ENCODE measurements around the gene CPSF6.
"Not testable (repeated sequence)": the region's sequence is repeated elsewhere in the genome, so short reads cannot be mapped to it uniquely, and the experiment has no call there.

Gene CPSF6, protein sequence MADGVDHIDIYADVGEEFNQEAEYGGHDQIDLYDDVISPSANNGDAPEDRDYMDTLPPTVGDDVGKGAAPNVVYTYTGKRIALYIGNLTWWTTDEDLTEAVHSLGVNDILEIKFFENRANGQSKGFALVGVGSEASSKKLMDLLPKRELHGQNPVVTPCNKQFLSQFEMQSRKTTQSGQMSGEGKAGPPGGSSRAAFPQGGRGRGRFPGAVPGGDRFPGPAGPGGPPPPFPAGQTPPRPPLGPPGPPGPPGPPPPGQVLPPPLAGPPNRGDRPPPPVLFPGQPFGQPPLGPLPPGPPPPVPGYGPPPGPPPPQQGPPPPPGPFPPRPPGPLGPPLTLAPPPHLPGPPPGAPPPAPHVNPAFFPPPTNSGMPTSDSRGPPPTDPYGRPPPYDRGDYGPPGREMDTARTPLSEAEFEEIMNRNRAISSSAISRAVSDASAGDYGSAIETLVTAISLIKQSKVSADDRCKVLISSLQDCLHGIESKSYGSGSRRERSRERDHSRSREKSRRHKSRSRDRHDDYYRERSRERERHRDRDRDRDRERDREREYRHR

GRCh38 chr12:69239352-69239921 is at the start of gene CPSF6:
Gene CPSF6 (plus strand): TSS chr12:69239569. CDS start chr12:69239647, 78 bp downstream.
- peak; percentile 97 for DNase-seq

GRCh38 chr12:69196302-69197288 is 42.8 kb upstream of the CPSF6 start:
- DNase-seq, result no peak

- not testable (repeated sequence) for DNase-seq
Measured at GRCh38 chr12:69199976-69200375, 39.4 kb upstream of the CPSF6 start.

DNA sequence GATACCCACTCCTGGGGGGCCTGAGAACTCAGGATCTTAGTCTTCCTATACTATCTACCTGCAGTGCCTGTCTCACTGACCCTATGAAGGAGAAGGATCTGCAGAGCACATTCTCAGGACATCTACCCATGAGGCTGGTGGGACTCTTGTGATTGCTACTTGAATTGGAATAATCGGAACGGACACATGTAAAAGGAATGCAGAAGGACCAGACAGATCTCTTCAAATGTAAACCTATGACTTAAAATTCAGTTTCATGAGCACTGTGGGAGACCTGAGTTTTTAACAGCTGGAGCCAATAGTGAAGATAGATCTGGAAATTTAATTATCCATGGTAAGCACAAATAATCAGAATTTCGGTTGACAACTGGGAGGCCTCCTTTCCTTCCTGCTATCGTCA is 35.2 kb upstream of the CPSF6 start:
- no peak for DNase-seq

DNA sequence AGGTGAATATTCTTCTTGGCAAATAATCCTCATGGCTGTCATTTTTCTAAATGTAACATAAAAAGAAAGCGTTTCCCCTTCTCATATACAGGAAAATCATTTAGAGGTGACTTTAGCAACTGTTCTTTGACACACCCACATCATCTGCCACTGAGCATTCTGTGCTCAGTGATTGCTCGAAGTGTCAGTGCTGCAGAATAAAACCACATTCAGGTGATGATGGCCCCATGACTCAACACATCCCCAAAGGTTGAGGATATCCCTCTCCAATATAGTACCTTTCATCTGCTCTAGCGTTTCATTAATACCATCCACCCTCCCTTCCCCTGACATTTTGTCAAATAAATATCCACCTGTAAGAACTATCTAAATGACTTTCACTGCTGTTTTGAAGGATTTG is 28.7 kb upstream of the CPSF6 start:
- no peak for DNase-seq

GRCh38 chr12:69211160-69211559 is 28.2 kb upstream of the CPSF6 start:
- no peak for DNase-seq

DNA sequence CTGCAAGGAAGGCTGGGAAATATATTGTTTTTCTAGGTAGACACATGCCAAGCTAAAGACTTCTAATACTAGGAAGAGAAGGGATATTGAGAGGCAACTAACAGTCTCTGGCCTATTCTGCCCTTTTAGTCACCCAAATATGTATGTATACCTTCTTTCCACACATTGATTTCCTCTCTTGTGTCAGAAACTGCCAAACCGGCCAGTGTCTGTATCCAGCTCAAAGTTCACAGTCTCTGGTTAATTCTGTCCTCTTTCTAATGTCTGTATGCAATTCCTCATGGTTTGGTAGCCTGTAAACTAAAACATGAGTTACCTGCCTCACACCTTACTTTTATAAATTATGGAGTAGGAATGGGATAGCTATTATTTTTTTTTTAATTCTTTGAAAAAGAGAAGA is 25.2 kb upstream of the CPSF6 start:
- no peak for DNase-seq

GRCh38 chr12:69225251-69225910 is 14.0 kb upstream of the CPSF6 start:
- no peak for DNase-seq

DNA sequence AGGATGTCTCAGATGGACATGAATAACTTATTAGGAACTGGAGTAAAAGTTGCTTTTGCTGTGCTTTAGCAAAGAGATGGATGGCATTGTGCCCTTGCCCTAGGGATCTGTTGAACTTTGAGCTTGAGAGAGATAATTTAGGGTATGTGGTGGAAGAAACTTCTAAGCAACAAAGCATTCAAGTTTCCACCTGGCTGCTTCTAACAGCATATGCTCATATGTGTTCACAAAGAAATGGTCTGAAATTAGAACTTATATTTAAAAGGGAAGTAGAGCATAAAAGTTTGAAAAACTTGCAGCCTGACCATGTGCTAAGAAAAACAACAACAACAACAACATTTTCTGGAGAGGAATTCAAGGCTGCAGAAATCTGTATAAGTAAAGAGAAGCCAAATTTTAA is 7.9 kb upstream of the CPSF6 start:
- no peak for DNase-seq

DNA sequence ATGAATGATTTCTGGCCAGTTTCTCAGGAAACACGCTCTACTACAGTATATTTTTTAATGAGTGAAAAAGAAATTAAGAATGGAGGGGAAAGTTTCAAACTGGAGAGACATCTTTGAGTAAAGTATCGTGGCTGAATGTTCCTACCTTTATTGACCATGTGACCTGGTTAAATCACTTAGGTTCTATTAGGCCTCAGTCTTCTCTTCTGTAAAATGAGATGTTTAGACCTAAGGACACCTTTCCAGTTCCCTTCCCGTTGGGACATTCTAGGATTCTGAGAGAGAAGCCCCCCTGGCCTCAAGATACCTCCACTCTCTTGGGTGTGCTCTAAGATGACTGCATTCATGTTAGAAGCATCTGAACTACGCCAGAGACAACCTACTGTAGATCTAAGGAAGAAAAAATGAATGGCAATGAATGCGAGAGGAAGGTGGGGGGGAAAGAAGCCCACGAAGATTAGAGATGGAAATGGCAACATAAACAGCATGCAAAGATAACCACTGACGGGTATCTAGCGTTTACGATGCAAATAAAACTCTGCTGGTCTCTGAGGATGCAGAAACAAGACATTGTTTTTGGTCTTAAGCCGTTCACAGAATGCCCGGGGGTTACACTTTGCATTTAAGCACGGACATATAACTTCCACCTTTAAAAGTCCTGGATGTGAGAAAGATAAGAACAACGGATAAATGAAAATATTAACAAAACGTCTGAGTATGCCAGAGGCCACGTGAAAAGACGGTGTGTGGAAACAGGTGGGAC is 599 bp upstream of the CPSF6 start:
- DNase-seq, result no peak

- peak; percentile 42 for DNase-seq
Measured at GRCh38 chr12:69239922-69240630, 707 bp downstream of the CPSF6 start.

DNA sequence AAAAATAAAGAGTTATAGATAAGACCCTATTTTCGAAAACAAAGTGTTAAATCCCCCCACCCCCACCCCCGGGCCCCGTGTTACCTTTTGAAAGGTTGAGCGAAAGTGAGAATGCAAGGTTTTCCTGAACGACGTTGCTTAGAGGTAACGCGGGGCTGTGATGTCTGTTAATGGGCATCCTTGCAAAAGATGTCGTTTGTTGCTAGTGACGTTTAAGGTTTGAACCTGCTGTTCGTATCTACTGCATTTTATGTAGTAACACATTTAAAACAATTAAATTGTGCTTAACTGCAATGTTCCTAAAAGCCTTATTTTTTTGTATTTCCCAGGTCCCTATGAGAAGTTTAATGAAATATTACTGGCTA is 1.2 kb downstream of the CPSF6 start:
- DNase-seq, result peak; percentile 63

- DNase-seq, result no peak
Measured at GRCh38 chr12:69241438-69242092, 2.2 kb downstream of the CPSF6 start.

- DNase-seq, result peak; percentile 31
Measured at GRCh38 chr12:69243099-69244084, 4.0 kb downstream of the CPSF6 start.

GRCh38 chr12:69247268-69248018 is 8.1 kb downstream of the CPSF6 start:
- DNase-seq, result no peak

DNA sequence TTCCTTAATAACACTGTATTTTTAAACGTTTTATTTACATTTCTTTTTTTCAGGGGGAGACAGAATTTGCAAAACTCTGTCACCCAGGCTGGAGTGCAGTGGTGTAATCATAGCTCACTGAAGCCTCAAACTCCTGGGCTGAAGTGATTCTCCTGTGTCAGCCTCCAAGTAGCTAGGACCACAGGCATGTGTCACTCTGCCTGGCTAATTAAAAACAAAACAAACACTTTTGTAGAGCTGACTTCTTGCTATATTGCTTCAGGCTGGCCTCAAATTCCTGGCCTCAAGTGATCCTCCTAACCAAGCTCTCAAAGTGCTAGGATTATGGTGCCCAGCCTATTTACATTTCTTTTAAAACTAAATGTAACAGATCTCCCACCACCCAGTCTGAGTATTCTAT is 12.7 kb downstream of the CPSF6 start:
- no peak for DNase-seq

DNA sequence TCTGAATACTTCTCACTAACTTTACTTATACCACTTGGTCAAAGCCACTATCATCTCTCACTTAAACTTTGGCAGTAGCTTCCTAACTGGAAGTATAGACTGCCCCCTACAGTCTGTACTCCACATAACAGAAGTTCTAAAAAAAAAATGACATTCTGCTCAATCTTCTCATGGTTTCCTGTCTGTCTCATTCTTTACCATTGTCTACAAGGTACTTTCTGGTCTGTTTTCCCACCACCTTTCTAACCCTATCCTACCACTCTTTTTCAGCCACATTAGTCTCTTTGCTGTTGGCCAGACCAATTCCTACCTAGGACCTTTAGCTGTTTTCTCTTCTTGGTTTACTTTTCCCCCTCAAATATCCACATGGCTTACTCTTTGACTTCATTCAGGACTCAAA is 14.7 kb downstream of the CPSF6 start:
- peak; percentile 62 for DNase-seq

DNA sequence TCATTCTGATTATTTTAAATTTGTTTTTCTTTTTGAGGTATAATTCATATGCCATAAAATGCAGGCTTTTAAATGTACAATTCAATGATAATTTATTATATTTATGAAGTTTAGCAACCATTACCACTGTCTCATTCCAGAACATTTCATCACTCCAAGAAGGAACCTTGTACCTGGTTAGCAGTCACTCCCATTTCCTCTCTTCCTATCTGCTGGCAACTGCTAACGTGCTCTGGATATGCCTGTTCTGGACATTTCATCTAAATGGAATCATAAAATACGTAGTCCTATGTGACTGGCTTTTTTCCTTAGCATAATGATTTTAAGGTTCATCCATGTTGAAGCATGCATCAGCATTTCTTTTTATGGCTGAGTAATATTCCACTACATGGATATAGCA is 15.5 kb downstream of the CPSF6 start:
- DNase-seq, result no peak

DNA sequence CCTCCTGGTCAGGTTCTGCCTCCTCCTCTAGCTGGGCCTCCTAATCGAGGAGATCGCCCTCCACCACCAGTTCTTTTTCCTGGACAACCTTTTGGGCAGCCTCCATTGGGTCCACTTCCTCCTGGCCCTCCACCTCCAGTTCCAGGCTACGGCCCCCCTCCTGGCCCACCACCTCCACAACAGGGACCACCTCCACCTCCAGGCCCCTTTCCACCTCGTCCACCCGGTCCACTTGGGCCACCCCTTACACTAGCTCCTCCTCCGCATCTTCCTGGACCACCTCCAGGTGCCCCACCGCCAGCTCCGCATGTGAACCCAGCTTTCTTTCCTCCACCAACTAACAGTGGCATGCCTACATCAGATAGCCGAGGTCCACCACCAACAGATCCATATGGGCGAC is 19.3 kb downstream of the CPSF6 start:
- DNase-seq, result no peak
